Measurements from ENCODE around the gene HSPA4L. TPM values are rescaled to one million over a fixed set of nuclear protein-coding genes. Genes with fewer than 3 reads are reported as not detected.
A peak's percentile ranks its signal among the peaks of the same experiment; 100 is the strongest.

HSPA4L gene
- total RNA-seq, 1 experiment from 2014 or later, result 3.8 TPM

DNA sequence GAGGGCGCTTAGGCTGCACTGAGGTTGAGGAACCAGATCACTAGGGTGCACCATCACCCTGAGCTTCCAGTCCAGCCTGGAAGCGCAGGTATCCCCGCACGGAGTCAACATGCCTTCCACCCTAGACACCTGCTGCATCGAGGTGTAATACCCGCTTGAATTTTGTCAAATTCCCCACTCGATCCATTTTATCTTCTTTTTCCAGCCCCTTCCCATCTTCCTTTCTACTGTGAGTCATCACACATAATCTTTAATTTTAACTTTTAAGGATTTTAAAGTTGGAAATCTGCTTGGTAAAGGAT, 99.4 kb downstream of the HSPA4L start:
- BruUV-seq (replicated peaks), result no TSS peak
- intact Hi-C loops (cut with micrococcal nuclease; ENCODE audit: unreplicated experiment), result loop anchor here (5.0 kb wide), 2 partner anchors 54 to 99 kb away; partner anchors contain the start of gene HSPA4L
- ChIA-PET CTCF (no interaction called here), POLR2A (ENCODE audit: low non-redundant PET) (no interaction called here)
- no peaks in the 10 kb centered on the region for H3K9me3 ChIP-seq (ENCODE audit: low read depth, low read length, poor library complexity, severe bottlenecking)
- no peak for DNase-seq (ENCODE audit: low spot score)
- H3K4me3 ChIP-seq (ENCODE audit: low read depth, low read length, poor library complexity, severe bottlenecking), result peak overlapping the region; percentile 74
- peaks cover 46% of the 10 kb centered on the region for H3K36me3 ChIP-seq (ENCODE audit: insufficient read depth, low read length, poor library complexity, severe bottlenecking)
- no peaks in the 10 kb centered on the region for H3K27me3 ChIP-seq (replicated peaks; ENCODE audit: insufficient read depth, low read depth, low read length, poor library complexity)
- TF ChIP-seq, protein P1, sequence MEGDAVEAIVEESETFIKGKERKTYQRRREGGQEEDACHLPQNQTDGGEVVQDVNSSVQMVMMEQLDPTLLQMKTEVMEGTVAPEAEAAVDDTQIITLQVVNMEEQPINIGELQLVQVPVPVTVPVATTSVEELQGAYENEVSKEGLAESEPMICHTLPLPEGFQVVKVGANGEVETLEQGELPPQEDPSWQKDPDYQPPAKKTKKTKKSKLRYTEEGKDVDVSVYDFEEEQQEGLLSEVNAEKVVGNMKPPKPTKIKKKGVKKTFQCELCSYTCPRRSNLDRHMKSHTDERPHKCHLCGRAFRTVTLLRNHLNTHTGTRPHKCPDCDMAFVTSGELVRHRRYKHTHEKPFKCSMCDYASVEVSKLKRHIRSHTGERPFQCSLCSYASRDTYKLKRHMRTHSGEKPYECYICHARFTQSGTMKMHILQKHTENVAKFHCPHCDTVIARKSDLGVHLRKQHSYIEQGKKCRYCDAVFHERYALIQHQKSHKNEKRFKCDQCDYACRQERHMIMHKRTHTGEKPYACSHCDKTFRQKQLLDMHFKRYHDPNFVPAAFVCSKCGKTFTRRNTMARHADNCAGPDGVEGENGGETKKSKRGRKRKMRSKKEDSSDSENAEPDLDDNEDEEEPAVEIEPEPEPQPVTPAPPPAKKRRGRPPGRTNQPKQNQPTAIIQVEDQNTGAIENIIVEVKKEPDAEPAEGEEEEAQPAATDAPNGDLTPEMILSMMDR (conservative IDR thresholded peaks at IDR 0.05; ENCODE audit: low read depth, low read length), result no peak
- TF ChIP-seq EZH2 (IDR thresholded peaks at IDR 0.05; ENCODE audit: borderline replicate concordance, low read depth, low read length, poor library complexity, severe bottlenecking), result no peak
- peak overlapping the region; percentile 97 for H3K27ac ChIP-seq (ENCODE audit: low read depth, low read length, poor library complexity, severe bottlenecking)
- H3K4me1 ChIP-seq (ENCODE audit: insufficient read depth, low read length, poor library complexity, severe bottlenecking), result peaks cover 23% of the 10 kb centered on the region

DNA sequence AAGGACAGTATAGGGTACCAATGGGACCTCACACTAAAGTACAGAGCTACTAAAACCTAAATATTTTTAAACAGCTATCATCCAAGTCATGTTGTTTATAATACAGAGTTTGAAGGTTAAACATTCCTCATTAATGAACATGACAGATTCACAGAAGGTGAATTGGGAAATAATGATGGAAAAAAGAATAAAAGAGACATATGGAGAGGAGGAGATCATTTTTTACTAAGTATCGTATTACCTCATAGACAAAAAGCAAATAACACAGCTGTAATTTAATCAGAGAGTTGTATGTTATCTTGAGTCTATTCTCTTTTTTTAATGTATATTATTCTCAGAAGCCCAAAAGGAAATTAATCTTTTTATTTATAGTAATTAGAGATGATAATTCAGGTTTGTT, 106.4 kb downstream of the HSPA4L start:
- no TSS peak for BruUV-seq (replicated peaks)
- no peak for DNase-seq (ENCODE audit: low spot score)
- CTCF ChIA-PET, result no interaction called here
- peaks cover 95% of the 10 kb centered on the region for H3K36me3 ChIP-seq (ENCODE audit: insufficient read depth, low read length, poor library complexity, severe bottlenecking)
- TF ChIP-seq, protein P1 (conservative IDR thresholded peaks at IDR 0.05; ENCODE audit: low read depth, low read length), result no peak
- no peak for TF ChIP-seq EZH2 (IDR thresholded peaks at IDR 0.05; ENCODE audit: borderline replicate concordance, low read depth, low read length, poor library complexity, severe bottlenecking)
- no peaks in the 10 kb centered on the region for H3K27me3 ChIP-seq (replicated peaks; ENCODE audit: insufficient read depth, low read depth, low read length, poor library complexity)
- intact Hi-C loops (cut with micrococcal nuclease; ENCODE audit: unreplicated experiment), result no loop called here
- H3K4me3 ChIP-seq (ENCODE audit: low read depth, low read length, poor library complexity, severe bottlenecking), result no peak overlapping the region
- H3K9me3 ChIP-seq (ENCODE audit: low read depth, low read length, poor library complexity, severe bottlenecking), result no peaks in the 10 kb centered on the region
- POLR2A ChIA-PET (ENCODE audit: low non-redundant PET), result interaction anchor here (0.6 kb wide), 1 partner anchor 106 kb away, joined by 7 read pairs; no protein-coding TSS in a partner anchor
- peaks cover 4% of the 10 kb centered on the region for H3K4me1 ChIP-seq (ENCODE audit: insufficient read depth, low read length, poor library complexity, severe bottlenecking)
- no peak overlapping the region for H3K27ac ChIP-seq (ENCODE audit: low read depth, low read length, poor library complexity, severe bottlenecking)

DNA sequence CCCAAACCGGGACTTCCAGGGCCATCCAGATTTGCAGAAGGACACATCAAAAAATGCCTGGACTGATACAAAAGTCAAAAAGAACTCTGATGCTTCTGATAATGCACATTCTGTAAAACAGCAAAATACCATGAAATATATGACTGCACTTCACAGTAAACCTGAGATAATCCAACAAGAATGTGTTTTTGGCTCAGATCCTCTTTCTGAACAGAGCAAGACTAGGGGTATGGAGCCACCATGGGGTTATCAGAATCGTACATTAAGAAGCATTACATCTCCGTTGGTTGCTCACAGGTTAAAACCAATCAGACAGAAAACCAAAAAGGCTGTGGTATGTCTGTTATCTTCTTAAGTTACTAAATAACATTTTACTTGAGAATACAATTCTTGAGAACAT, 107.8 kb downstream of the HSPA4L start:
- H3K36me3 ChIP-seq (ENCODE audit: insufficient read depth, low read length, poor library complexity, severe bottlenecking), result peaks cover 95% of the 10 kb centered on the region
- peaks cover 4% of the 10 kb centered on the region for H3K4me1 ChIP-seq (ENCODE audit: insufficient read depth, low read length, poor library complexity, severe bottlenecking)
- no peaks in the 10 kb centered on the region for H3K27me3 ChIP-seq (replicated peaks; ENCODE audit: insufficient read depth, low read depth, low read length, poor library complexity)
- H3K4me3 ChIP-seq (ENCODE audit: low read depth, low read length, poor library complexity, severe bottlenecking), result no peak overlapping the region
- intact Hi-C loops (cut with micrococcal nuclease; ENCODE audit: unreplicated experiment), result no loop called here
- no peaks in the 10 kb centered on the region for H3K9me3 ChIP-seq (ENCODE audit: low read depth, low read length, poor library complexity, severe bottlenecking)
- ChIA-PET CTCF (no interaction called here), POLR2A (ENCODE audit: low non-redundant PET) (no interaction called here)
- TF ChIP-seq, protein P1 (conservative IDR thresholded peaks at IDR 0.05; ENCODE audit: low read depth, low read length), result no peak
- TF ChIP-seq EZH2 (IDR thresholded peaks at IDR 0.05; ENCODE audit: borderline replicate concordance, low read depth, low read length, poor library complexity, severe bottlenecking), result no peak
- DNase-seq (ENCODE audit: low spot score), result no peak
- BruUV-seq (replicated peaks), result no TSS peak
- H3K27ac ChIP-seq (ENCODE audit: low read depth, low read length, poor library complexity, severe bottlenecking), result no peak overlapping the region

Other genes with a start within 250 kb of the HSPA4L start
- 9.1 and 11.2 TPM in 2 replicates for gene INTU, start 149.4 kb upstream of the HSPA4L start, total RNA-seq (2021)
- not detected in 2 replicates for gene SLC25A31, start 51.9 kb upstream of the HSPA4L start, total RNA-seq (2021)
- gene PLK4, start 98.6 kb downstream of the HSPA4L start, total RNA-seq (2021), result 46.9 and 52.4 TPM in 2 replicates
- gene MFSD8, start 182.9 kb downstream of the HSPA4L start, total RNA-seq (2021), result 16.6 and 23.6 TPM in 2 replicates
- gene ABHD18, start 183.1 kb downstream of the HSPA4L start, total RNA-seq (2021), result 8.4 and 10.1 TPM in 2 replicates

Measured in A673 (cell line).